Adrenal gland (tissue), 12 donors: ENCODE data around the gene UBAP2L. TPM values are rescaled to one million over a fixed set of nuclear protein-coding genes. Genes with fewer than 3 reads are reported as not detected.

ENCODE experiments used
- DNase-seq, 7 donors: peaks; one replicate each; pipeline ENCODE4 v3.0.0-alpha.2; 2019 to 2020
- H3K27ac ChIP-seq, 5 donors: fragments of 200-600 bp; sonication (generic) in 4 of 5; 1 replicate in 3 of 5; 2 replicates in 2 of 5; pipeline versions ENCODE4 v1.5.1 to v1.8.0; 2016 to 2020; ENCODE audit warnings: mild to moderate bottlenecking in 1 of 5
- H3K27me3 ChIP-seq: fragments of 200-600 bp; 2 replicates; pipeline ENCODE4 v1.8.0; 2021
- H3K36me3 ChIP-seq, 2 donors: fragments of 200-600 bp; replicated peaks in 1 of 2; 1 replicate in 1 of 2; 2 replicates in 1 of 2; pipeline versions ENCODE4 v1.5.1 to v1.8.0; 2018 to 2022
- H3K4me1 ChIP-seq, 2 donors: fragments of 200-600 bp; replicated peaks in 1 of 2; 1 replicate in 1 of 2; 2 replicates in 1 of 2; pipeline versions ENCODE4 v1.5.1 to v1.8.0; 2018 to 2021
- H3K4me3 ChIP-seq, 4 donors: fragments of 200-600 bp; sonication (generic) in 3 of 4; one replicate each; pipeline ENCODE4 v1.5.1; 2016 to 2018
- H3K9me3 ChIP-seq, 3 donors: fragments of 200-600 bp; sonication (generic) in 1 of 3; replicated peaks in 1 of 3; 1 replicate in 2 of 3; 2 replicates in 1 of 3; pipeline versions ENCODE4 v1.5.1 to v1.8.0; 2016 to 2021
- POLR2A ChIP-seq, 2 donors: fragments of 450-650 bp; IDR thresholded peaks; one replicate each; pipeline ENCODE4 v1.6.1; 2017; ENCODE audit warnings: antibody characterized with exemption in 2 of 2, mild to moderate bottlenecking in 2 of 2, moderate library complexity in 1 of 2
- WGBS, 4 donors: extraction: QIAGEN DNeasy Blood & Tissue Kit in 2 of 4; methylation state at CpG; one replicate each; pipeline versions ENCODE4 v1.1.5 to v1.1.7; 2013 to 2017; 5-methylcytosine and 5-hydroxymethylcytosine counted together
- intact Hi-C, 2 donors: fragments of 100-400 bp; cut with DNase I; formaldehyde crosslinking; loops; one replicate each; pipeline versions ENCODE4 v1.14.1 to v1.15.0; 2022 to 2023
- polyA plus RNA-seq, 3 donors: library from polyadenylated mRNA; stranded (reverse); fragments of 200-250 nt in 2 of 3; fragments of 350-450 nt in 1 of 3; fragmentation: Illumina TruSeq in 1 of 3; extraction: RNeasy Lipid Tissue Mini Kit (QIAGEN cat#74804) in 1 of 3; gene quantifications; one replicate each; pipeline ENCODE4 v1.2.3, GENCODE V29; 2013 to 2014
- total RNA-seq, 9 donors: library from RNA; depleted of rRNA in 4 of 9; stranded (reverse); fragments of >200 nt in 4 of 9; fragments of 120-200 nt in 1 of 9; fragmentation: NEBNext Ultra II Directional in 1 of 9; extraction: Animal tissue kit (Norgen Biotek cat#: 25700) in 1 of 9; gene quantifications; one replicate each; pipeline versions ENCODE4 v1.1.0 to v1.2.4, GENCODE V29; 2013 to 2023
- TF ChIP-seq, protein P1 (sequence below), 6 experiments: fragments of 450-650 bp in 4 of 6; fragments of 200-600 bp in 2 of 6; sonication (generic) in 1 of 6; IDR thresholded peaks; 1 replicate in 5 of 6; 2 replicates in 1 of 6; pipeline versions ENCODE4 v1.5.1 to v1.8.0; 2016 to 2021; ENCODE audit warnings: antibody characterized with exemption in 6 of 6, mild to moderate bottlenecking in 2 of 6, moderate library complexity in 1 of 6
- donor health status: healthy with polysubstance abuse.
- donor health status: Bipolar disorder and iron deficiency.
- donor health status: DM: yes; HTN: yes; CAD: no.
- donor health status: DM: no; HTN: no; CAD: no.
- donor health status: DM: no; HTN: no; CAD: no.
- donor health status: DM: yes; HTN: yes; CAD: no.

The UBAP2L gene
- total and polyA plus RNA-seq, 12 donors, result 51.0 to 185 (median 95.0) TPM

- WGBS, 4 donors, result 84 to 86% (median 85%) methylated on average over 9 of the region's 9 CpGs
These were observed 13.5 kb upstream of the UBAP2L start for GRCh38 chr1:154207262-154207661.

DNA sequence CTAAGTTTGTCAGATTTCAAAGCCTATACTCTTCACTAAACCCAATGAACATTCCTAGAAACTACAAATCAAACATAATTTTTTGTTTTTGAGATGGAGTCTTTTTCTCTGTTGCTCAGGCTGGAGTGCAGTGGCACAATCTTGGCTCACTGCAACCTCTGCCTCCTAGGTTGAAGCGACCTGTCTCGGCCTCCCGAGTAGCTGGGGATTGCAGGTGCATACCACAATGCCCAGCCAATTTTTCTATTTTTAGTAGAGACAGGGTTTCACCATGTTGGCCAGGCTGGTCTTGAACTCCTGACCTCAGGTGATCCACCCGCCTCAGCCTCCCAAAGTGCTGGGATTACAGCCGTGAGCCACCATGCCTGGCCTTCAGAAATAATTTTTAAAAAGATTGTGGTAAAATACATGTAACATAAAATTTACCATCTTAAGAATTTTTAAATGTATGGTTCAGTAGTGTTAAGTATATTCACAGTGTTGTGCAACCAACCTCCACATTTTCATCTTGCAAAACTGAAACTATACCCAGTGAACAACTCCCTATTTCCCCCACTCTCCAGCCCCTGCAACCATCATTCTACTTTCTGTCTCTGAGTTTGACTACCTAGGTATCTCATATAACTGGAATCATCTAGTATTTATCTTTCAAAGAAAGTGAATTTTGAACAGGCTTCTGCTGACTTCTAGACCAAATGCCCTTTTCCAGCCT is 11.9 kb upstream of the UBAP2L start:
- Histone ChIP-seq H3K36me3 (peaks cover 0 to 88% of the 10 kb centered on the region in 2 donors), H3K4me1 (peaks cover 3 to 9% of the 10 kb centered on the region in 2 donors), H3K9me3 (no peaks in the 10 kb centered on the region), H3K27ac (no peak overlapping the region), H3K4me3 (no peak overlapping the region), H3K27me3 (no peaks in the 10 kb centered on the region)
- peak in 1 of 7 donors; percentile 27 for DNase-seq
- intact Hi-C loops, result no loop called here
- 86 to 87% (median 87%) methylated on average over 5 of the region's 5 CpGs for WGBS, 4 donors
- no peak for TF ChIP-seq POLR2A (IDR thresholded peaks at IDR 0.05)
- TF ChIP-seq, protein P1, sequence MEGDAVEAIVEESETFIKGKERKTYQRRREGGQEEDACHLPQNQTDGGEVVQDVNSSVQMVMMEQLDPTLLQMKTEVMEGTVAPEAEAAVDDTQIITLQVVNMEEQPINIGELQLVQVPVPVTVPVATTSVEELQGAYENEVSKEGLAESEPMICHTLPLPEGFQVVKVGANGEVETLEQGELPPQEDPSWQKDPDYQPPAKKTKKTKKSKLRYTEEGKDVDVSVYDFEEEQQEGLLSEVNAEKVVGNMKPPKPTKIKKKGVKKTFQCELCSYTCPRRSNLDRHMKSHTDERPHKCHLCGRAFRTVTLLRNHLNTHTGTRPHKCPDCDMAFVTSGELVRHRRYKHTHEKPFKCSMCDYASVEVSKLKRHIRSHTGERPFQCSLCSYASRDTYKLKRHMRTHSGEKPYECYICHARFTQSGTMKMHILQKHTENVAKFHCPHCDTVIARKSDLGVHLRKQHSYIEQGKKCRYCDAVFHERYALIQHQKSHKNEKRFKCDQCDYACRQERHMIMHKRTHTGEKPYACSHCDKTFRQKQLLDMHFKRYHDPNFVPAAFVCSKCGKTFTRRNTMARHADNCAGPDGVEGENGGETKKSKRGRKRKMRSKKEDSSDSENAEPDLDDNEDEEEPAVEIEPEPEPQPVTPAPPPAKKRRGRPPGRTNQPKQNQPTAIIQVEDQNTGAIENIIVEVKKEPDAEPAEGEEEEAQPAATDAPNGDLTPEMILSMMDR (IDR thresholded peaks at IDR 0.05), result no peak

More at GRCh38 chr1:154207262-154207661, 13.5 kb upstream of the UBAP2L start:
- Histone ChIP-seq H3K27ac (no peak overlapping the region), H3K27me3 (no peaks in the 10 kb centered on the region), H3K9me3 (no peaks in the 10 kb centered on the region), H3K4me1 (peaks cover 0 to 4% of the 10 kb centered on the region in 2 donors), H3K4me3 (no peak overlapping the region), H3K36me3 (peaks cover 0 to 73% of the 10 kb centered on the region in 2 donors)
- TF ChIP-seq, protein P1 (IDR thresholded peaks at IDR 0.05), result no peak
- no peak for TF ChIP-seq POLR2A (IDR thresholded peaks at IDR 0.05)
- DNase-seq, result peak in 1 of 7 donors; percentile 40
- intact Hi-C loops, result no loop called here

- intact Hi-C loops, result no loop called here
- Histone ChIP-seq H3K36me3 (peaks cover 0 to 78% of the 10 kb centered on the region in 2 donors), H3K27ac (peak overlapping the region in 3 of 5 donors; percentile 32 to 53 (median 39)), H3K9me3 (no peaks in the 10 kb centered on the region), H3K27me3 (no peaks in the 10 kb centered on the region), H3K4me3 (no peak overlapping the region), H3K4me1 (peaks cover 3 to 9% of the 10 kb centered on the region in 2 donors)
- peak; percentile 35 to 83 (median 64) for DNase-seq
- WGBS, 4 donors, result 68 to 82% (median 79%) methylated on average over 10 of the region's 10 CpGs
- TF ChIP-seq, protein P1 (IDR thresholded peaks at IDR 0.05), result no peak
- TF ChIP-seq POLR2A (IDR thresholded peaks at IDR 0.05), result no peak
These were observed 8.7 kb upstream of the UBAP2L start for GRCh38 chr1:154212083-154212482.

- Histone ChIP-seq H3K4me1 (peaks cover 3 to 18% of the 10 kb centered on the region in 2 donors), H3K9me3 (no peaks in the 10 kb centered on the region), H3K4me3 (no peak overlapping the region), H3K27ac (peak overlapping the region in 2 of 5 donors; percentile 39 to 53), H3K36me3 (peaks cover 0 to 77% of the 10 kb centered on the region in 2 donors), H3K27me3 (no peaks in the 10 kb centered on the region)
- DNase-seq, result no peak
- TF ChIP-seq, protein P1 (IDR thresholded peaks at IDR 0.05), result no peak
- TF ChIP-seq POLR2A (IDR thresholded peaks at IDR 0.05), result no peak
- intact Hi-C loops, result no loop called here
- WGBS, 4 donors, result 78 to 95% (median 87%) methylated on average over 1 of the region's 1 CpG
These were observed 7.5 kb upstream of the UBAP2L start for GRCh38 chr1:154213274-154213673.
